HEK293 (cell line): ENCODE results near the gene NBPF15.

ENCODE experiments used
- CTCF ChIP-seq: fragments of 450-650 bp; formaldehyde crosslinking; IDR thresholded peaks from 2 replicates; pipeline ENCODE4 v1.5.1; 2016; ENCODE audit warnings: missing biosample characterization, missing genetic modification characterization
- GLIS2 ChIP-seq: fragments of 450-650 bp; formaldehyde crosslinking; IDR thresholded peaks from 2 replicates; pipeline ENCODE4 v1.5.1; 2016; ENCODE audit warnings: missing biosample characterization, missing genetic modification characterization
- KLF17 ChIP-seq: fragments of 450-650 bp; formaldehyde crosslinking; IDR thresholded peaks from 2 replicates; pipeline ENCODE4 v1.5.1; 2016; ENCODE audit warnings: missing biosample characterization, missing genetic modification characterization
- PATZ1 ChIP-seq: fragments of 450-650 bp; formaldehyde crosslinking; IDR thresholded peaks from 2 replicates; pipeline ENCODE4 v1.5.1; 2016; ENCODE audit warnings: missing biosample characterization, missing genetic modification characterization
- SCRT2 ChIP-seq: fragments of 450-650 bp; formaldehyde crosslinking; IDR thresholded peaks from 2 replicates; pipeline ENCODE4 v1.5.1; 2016; ENCODE audit warnings: missing biosample characterization, missing genetic modification characterization
- SP7 ChIP-seq: fragments of 450-650 bp; formaldehyde crosslinking; IDR thresholded peaks from 2 replicates; pipeline ENCODE4 v1.5.1; 2016; ENCODE audit warnings: missing biosample characterization, missing genetic modification characterization
- ZBTB11 ChIP-seq: fragments of 450-650 bp; formaldehyde crosslinking; conservative IDR thresholded peaks from 2 replicates; pipeline ENCODE4 v1.5.1; 2016; ENCODE audit warnings: low read depth, missing biosample characterization, missing genetic modification characterization
- ZBTB6 ChIP-seq: fragments of 450-650 bp; formaldehyde crosslinking; IDR thresholded peaks from 2 replicates; pipeline ENCODE4 v1.5.1; 2017; ENCODE audit warnings: missing biosample characterization, missing genetic modification characterization
- ZBTB8A ChIP-seq: fragments of 450-650 bp; formaldehyde crosslinking; IDR thresholded peaks from 2 replicates; pipeline ENCODE4 v1.5.1; 2016; ENCODE audit warnings: missing biosample characterization, missing genetic modification characterization
- ZFP37 ChIP-seq: fragments of 450-650 bp; formaldehyde crosslinking; IDR thresholded peaks from 2 replicates; pipeline ENCODE4 v1.5.1; 2016; ENCODE audit warnings: missing biosample characterization, missing genetic modification characterization
- ZFP69B ChIP-seq: fragments of 450-650 bp; formaldehyde crosslinking; IDR thresholded peaks from 2 replicates; pipeline ENCODE4 v1.5.1; 2016; ENCODE audit warnings: missing biosample characterization, missing genetic modification characterization
- ZNF10 ChIP-seq: fragments of 450-650 bp; formaldehyde crosslinking; IDR thresholded peaks from 2 replicates; pipeline ENCODE4 v1.5.1; 2017; ENCODE audit warnings: missing biosample characterization, missing genetic modification characterization
- ZNF121 ChIP-seq: fragments of 450-650 bp; formaldehyde crosslinking; IDR thresholded peaks from 2 replicates; pipeline ENCODE4 v1.5.1; 2016; ENCODE audit warnings: missing biosample characterization, missing genetic modification characterization
- ZNF16 ChIP-seq: fragments of 450-650 bp; formaldehyde crosslinking; IDR thresholded peaks from 2 replicates; pipeline ENCODE4 v1.5.1; 2016; ENCODE audit warnings: low read depth, missing biosample characterization, missing genetic modification characterization
- ZNF2 ChIP-seq: fragments of 450-650 bp; formaldehyde crosslinking; IDR thresholded peaks from 2 replicates; pipeline ENCODE4 v1.5.1; 2016; ENCODE audit warnings: missing biosample characterization, missing genetic modification characterization
- ZNF24 ChIP-seq: fragments of 450-650 bp; formaldehyde crosslinking; IDR thresholded peaks from 2 replicates; pipeline ENCODE4 v1.5.1; 2016; ENCODE audit warnings: missing biosample characterization, missing genetic modification characterization
- ZNF341 ChIP-seq: fragments of 450-650 bp; formaldehyde crosslinking; IDR thresholded peaks from 2 replicates; pipeline ENCODE4; 2016; ENCODE audit warnings: low read depth, missing biosample characterization, missing genetic modification characterization
- ZNF366 ChIP-seq: fragments of 450-650 bp; formaldehyde crosslinking; conservative IDR thresholded peaks from 2 replicates; pipeline ENCODE4 v1.5.1; 2016; ENCODE audit warnings: missing biosample characterization, missing genetic modification characterization
- ZNF561 ChIP-seq: fragments of 450-650 bp; IDR thresholded peaks from 2 replicates; pipeline ENCODE4 v1.5.1; 2018; ENCODE audit warnings: missing biosample characterization, missing genetic modification characterization, borderline replicate concordance
- ZNF580 ChIP-seq: fragments of 450-650 bp; formaldehyde crosslinking; IDR thresholded peaks from 2 replicates; pipeline ENCODE4 v1.5.1; 2016; ENCODE audit warnings: missing biosample characterization, missing genetic modification characterization
- ZNF629 ChIP-seq: fragments of 450-650 bp; formaldehyde crosslinking; IDR thresholded peaks from 2 replicates; pipeline ENCODE4 v1.5.1; 2017; ENCODE audit warnings: missing biosample characterization, missing genetic modification characterization
- ZNF76 ChIP-seq: fragments of 450-650 bp; formaldehyde crosslinking; IDR thresholded peaks from 2 replicates; pipeline ENCODE4; 2016; ENCODE audit warnings: low read depth, missing biosample characterization, missing genetic modification characterization, borderline replicate concordance
- ZNF837 ChIP-seq: fragments of 450-650 bp; formaldehyde crosslinking; IDR thresholded peaks from 2 replicates; pipeline ENCODE4 v1.5.1; 2016; ENCODE audit warnings: missing biosample characterization, missing genetic modification characterization
- ZSCAN4 ChIP-seq: fragments of 450-650 bp; formaldehyde crosslinking; IDR thresholded peaks from 2 replicates; pipeline ENCODE4 v1.5.1; 2017; ENCODE audit warnings: missing biosample characterization, missing genetic modification characterization
- ZSCAN5A ChIP-seq: fragments of 450-650 bp; formaldehyde crosslinking; IDR thresholded peaks from 2 replicates; pipeline ENCODE4 v1.5.1; 2016; ENCODE audit warnings: missing biosample characterization, missing genetic modification characterization
- ZXDB ChIP-seq: fragments of 450-650 bp; formaldehyde crosslinking; IDR thresholded peaks from 2 replicates; pipeline ENCODE4 v1.5.1; 2016; ENCODE audit warnings: missing biosample characterization, missing genetic modification characterization

NBPF15 gene

GRCh38 chr1:144418891-144419694 is 42.4 kb downstream of the NBPF15 start (continued):
- TF ChIP-seq ZBTB11 (tag by site-specific recombination) (peak; percentile 81), ZNF580 (0 out of 2 replicates have a peak, but pooled peaks have one; percentile 37), ZFP69B (tag by site-specific recombination) (0 out of 2 replicates have a peak, but pooled peaks have one; percentile 42), PATZ1 (tag by site-specific recombination) (peak; percentile 78), ZNF629 (tag by site-specific recombination) (peak; percentile 63; the same call in 1 of the 2 replicates), ZNF76 (tag by site-specific recombination) (peak; percentile 68), ZBTB6 (peak; percentile 94), ZFP37 (tag by site-specific recombination) (peak; percentile 92), ZNF837 (peak; percentile 85; the same call in 1 of the 2 replicates), ZNF2 (tag by site-specific recombination) (peak; percentile 74; the same call in 1 of the 2 replicates), ZSCAN4 (tag by site-specific recombination) (peak; percentile 59), CTCF (peak; percentile 81; the same call in 1 of the 2 replicates), ZNF341 (tag by site-specific recombination) (peak; percentile 85), ZNF24 (tag by site-specific recombination) (peak; percentile 84; the same call in 1 of the 2 replicates), SP7 (tag by site-specific recombination) (peak; percentile 69; the same call in 1 of the 2 replicates), ZNF366 (peak; percentile 69), ZNF121 (peak; percentile 27; the same call in 1 of the 2 replicates), ZXDB (tag by site-specific recombination) (peak; percentile 77), SCRT2 (tag by site-specific recombination) (0 out of 2 replicates have a peak, but pooled peaks have one; percentile 53), ZBTB8A (tag by site-specific recombination) (peak; percentile 98), ZSCAN5A (tag by site-specific recombination) (peak; percentile 43; the same call in 1 of the 2 replicates), GLIS2 (tag by site-specific recombination) (peak; percentile 79), KLF17 (tag by site-specific recombination) (0 out of 2 replicates have a peak, but pooled peaks have one; percentile 46), ZNF10 (tag by site-specific recombination) (peak; percentile 94), ZNF16 (tag by site-specific recombination) (0 out of 2 replicates have a peak, but pooled peaks have one; percentile 16), ZNF561 (tag by site-specific recombination) (peak; percentile 39; the same call in 1 of the 2 replicates)
